NCI-H146 treated with DMSO at 0.1 percent for 48 hours (cell line): ENCODE results near the gene MBOAT7.
"Not testable (repeated sequence)": the region's sequence is repeated elsewhere in the genome, so short reads cannot be mapped to it uniquely, and the experiment has no call there.

ENCODE experiments used
- DNase-seq: peaks from one replicate; lab custom pipeline; 2025; ENCODE audit not compliant: unreplicated experiment; lab: John Stamatoyannopoulos, UW

The MBOAT7 gene, protein sequence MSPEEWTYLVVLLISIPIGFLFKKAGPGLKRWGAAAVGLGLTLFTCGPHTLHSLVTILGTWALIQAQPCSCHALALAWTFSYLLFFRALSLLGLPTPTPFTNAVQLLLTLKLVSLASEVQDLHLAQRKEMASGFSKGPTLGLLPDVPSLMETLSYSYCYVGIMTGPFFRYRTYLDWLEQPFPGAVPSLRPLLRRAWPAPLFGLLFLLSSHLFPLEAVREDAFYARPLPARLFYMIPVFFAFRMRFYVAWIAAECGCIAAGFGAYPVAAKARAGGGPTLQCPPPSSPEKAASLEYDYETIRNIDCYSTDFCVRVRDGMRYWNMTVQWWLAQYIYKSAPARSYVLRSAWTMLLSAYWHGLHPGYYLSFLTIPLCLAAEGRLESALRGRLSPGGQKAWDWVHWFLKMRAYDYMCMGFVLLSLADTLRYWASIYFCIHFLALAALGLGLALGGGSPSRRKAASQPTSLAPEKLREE

GRCh38 chr19:54189145-54189734 lies at the start of gene MBOAT7:
MBOAT7 (minus strand) TSS chr19:54189580; CDS start chr19:54188508, 1,072 bp downstream.
- peak; percentile 68 for DNase-seq

GRCh38 chr19:54233941-54234340 lies 44.6 kb upstream of the MBOAT7 start:
- DNase-seq, result no peak

- peak; percentile 81 for DNase-seq
Observed at GRCh38 chr19:54231077-54231931, 41.9 kb upstream of the MBOAT7 start.

DNA sequence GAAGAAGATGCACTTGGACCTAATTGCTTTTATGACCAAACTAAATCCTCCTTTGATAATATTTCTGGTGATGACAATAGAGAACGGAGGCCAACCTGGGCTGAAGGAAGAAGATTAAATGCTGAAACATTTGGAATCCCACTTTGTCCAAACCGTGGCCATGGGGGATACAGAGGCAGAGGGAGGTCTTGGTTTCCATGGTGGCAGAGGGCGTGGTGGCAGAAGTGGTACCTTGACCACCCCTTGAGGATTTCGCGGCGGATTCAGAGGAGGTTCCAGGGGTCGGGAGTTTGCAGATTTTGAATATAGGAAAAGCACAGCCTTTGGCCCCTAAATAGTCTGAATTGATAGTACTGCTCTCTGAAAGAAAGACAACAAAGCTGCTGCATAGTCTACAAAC lies 40.7 kb upstream of the MBOAT7 start:
- DNase-seq, result no peak

- no peak for DNase-seq
Observed at GRCh38 chr19:54229146-54229545, 39.8 kb upstream of the MBOAT7 start.

- DNase-seq, result not testable (repeated sequence)
Observed at GRCh38 chr19:54224619-54225018, 35.2 kb upstream of the MBOAT7 start.

DNA sequence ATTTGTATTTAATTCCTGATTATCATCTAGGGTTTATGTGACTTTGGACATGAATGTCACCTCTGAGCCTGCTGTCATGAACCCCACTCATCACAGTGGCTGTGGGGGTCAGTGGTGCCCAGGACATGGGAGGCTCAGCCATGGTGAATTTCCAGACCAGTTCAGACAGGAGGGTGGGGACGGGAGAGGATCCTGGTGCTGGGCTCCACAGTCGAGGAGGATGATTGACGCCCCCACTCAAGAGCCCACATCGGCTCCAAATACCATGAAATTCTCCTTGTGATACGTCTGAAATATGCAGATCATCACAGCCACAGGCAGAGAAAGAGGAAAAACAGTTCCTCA lies 34.5 kb upstream of the MBOAT7 start:
- DNase-seq, result not testable (repeated sequence)

GRCh38 chr19:54223277-54223936 lies 34.0 kb upstream of the MBOAT7 start:
- DNase-seq, result not testable (repeated sequence)

DNA sequence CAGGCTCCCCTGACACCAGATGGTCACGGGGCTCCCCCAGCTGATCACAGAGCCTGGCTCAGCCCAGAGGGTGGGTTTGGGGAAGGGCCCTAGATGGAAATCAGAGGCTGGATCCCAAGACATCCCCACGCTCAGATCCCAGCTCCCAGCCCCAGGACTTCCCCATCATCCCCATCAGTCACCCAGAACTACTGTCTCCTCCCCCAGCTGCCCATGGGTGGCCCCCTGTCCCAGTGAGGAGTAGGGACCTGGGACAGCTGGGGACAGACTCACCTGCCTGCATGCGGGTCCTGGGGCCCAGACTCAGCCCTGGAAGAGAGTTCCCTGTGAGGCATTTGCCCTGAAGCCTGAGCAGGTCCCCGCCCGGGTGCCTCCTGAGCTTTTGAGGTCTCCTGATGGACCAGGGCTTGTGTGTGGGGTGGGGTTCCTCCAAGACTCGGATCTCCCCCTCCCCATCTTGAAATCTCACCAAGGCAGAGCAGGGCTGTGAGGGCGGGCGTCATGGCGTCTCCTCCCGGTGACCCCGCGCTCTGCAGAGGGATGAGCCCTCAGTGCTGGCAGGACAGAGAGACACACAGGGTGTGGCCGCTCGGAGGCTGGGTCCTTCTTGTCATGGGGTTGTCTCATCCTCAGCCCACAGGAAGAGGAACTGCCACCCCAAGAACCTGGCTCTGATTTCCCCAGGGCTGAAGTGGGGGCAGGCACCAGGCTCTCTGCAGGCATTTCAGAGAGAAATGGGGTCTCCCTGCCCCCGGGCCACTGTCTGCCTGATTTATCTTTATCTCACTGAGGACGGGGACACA lies 33.3 kb upstream of the MBOAT7 start, which contains the start of gene LILRB3:
TSS of gene LILRB3 (minus strand) at position 534 of the 803 bp plus-strand sequence. CDS start at position 503, 31 bp downstream.
- DNase-seq, result not testable (repeated sequence)

DNA sequence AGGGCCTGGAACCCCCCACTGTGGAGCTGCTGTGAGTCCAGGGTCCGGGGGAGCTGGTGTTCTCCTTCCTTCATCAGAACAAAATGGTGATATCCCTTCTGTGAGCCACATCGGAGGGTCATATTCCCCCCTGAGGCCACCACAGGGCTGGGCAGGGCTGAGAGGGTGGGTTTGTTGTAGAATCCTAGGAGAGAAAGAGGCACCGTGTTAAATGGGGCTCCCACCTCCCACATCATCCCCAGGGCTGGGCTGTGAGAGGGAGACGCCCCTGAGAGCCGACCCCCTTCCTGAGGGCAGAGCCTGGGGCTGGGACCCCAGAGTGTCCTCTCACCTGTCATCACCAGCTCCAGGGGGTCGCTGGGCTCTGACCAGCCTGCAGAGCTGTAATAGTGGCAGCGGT lies 32.6 kb upstream of the MBOAT7 start:
- DNase-seq, result not testable (repeated sequence)

DNA sequence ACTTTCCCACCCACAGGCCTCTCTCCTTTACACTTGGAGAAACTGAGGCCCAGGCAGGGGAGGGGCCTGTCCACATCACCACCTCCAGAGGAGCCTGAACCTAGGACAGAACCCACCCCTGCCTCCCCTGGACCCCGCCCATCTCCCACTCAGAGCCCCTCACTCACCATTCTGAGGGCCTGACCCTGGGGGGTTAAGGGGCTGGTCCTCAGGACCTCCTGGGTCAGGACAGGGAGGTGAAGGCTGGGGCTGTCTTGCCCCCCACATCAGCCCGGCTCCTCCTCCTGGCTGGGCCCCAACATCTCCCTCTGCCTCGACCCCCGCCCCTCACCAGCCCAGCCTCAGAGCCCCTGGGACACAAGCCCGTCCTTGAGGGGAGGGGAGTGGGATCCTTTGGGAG lies 30.3 kb upstream of the MBOAT7 start:
- not testable (repeated sequence) for DNase-seq

- DNase-seq, result no peak
Observed at GRCh38 chr19:54218960-54219661, 29.7 kb upstream of the MBOAT7 start.

- DNase-seq, result no peak
Observed at GRCh38 chr19:54218259-54218658, 28.9 kb upstream of the MBOAT7 start.

- DNase-seq, result not testable (repeated sequence)
Observed at GRCh38 chr19:54217517-54218247, 28.3 kb upstream of the MBOAT7 start.

DNA sequence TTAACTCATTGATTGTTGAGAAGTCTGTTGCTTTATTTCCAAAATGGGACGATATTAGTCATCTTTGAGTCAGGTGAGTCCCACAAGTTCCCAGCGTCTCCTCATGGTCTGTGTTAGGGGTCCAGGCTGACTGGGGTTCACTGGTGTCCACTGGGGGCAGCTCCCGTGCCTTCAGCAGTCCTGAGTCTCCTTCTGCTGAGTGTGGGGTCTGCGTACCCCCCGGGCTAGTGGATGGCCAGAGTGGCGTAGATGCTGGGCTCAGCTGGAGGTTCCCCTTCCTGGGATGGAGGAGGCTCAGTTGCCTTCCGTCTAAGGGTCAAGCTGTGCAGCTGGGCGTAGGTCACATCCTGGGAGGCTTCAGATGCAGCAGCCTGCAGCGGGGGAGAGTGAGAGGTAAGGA lies 27.5 kb upstream of the MBOAT7 start:
- no peak for DNase-seq

DNA sequence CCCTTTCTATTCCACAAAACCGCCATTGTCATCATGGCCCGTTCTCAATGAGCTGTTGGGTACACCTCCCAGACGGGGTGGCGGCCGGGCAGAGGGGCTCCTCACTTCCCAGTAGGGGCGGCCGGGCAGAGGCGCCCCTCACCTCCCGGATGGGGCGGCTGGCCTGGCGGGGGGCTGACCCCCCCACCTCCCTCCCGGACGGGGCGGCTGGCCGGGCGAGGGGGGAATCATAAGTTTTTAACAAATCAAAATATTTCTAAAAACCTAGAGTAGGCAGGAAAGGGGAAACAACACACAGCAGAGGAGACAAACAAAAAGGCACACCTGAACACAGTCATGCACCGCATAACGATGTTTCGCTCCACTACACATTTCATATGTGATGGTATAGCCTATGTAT lies 25.4 kb upstream of the MBOAT7 start:
- not testable (repeated sequence) for DNase-seq

- not testable (repeated sequence) for DNase-seq
Observed at GRCh38 chr19:54214217-54214616, 24.8 kb upstream of the MBOAT7 start.

GRCh38 chr19:54211235-54211634 lies 21.9 kb upstream of the MBOAT7 start:
- DNase-seq, result no peak
